ENCODE results near the gene PRDM10. TPM values are rescaled to one million over a fixed set of nuclear protein-coding genes. Genes with fewer than 3 reads are reported as not detected.

PRDM10 gene
- total and polyA plus RNA-seq, 10 of the 15 experiments (the other 5 are each of a cell fraction or from before 2014, with no cell fraction given), result 0.93 to 6.2 (median 4.1) TPM

DNA sequence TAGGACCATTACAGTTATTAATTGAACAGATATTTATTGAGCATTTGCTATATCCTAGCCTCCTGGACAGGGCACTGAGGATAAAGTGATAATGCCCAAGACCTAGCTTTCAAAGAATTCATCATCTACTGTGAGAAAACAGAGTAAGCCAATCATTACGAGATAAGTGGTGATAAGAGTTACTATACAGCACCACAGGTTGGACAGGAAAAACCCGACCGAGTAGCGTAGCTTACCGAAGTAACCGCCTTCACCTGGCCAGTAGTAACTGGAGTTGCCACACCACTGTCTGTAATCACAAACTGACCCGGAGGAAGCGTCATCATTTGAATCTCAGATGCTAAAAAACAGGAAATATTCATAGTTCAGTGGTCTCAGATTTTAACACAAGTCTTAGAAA, 97.2 kb downstream of the PRDM10 start:
- peaks cover 1 to 3% of the 10 kb centered on the region in 2 experiments; a peak in 2 of 4 replicates for H3K36me3 ChIP-seq (ENCODE audit: control insufficient read depth in 2 of 2, insufficient read depth in 2 of 2, low read length in 1 of 2)

More for the DNA sequence above, 97.2 kb downstream of the PRDM10 start:
- no TSS peak for BruUV-seq (replicated peaks)
- intact Hi-C loops (cut with micrococcal nuclease; ENCODE audit: unreplicated experiment) (no loop called here), in situ Hi-C loops (cut with MboI) (no loop called here)
- POLR2A ChIA-PET, result interaction anchor here (0.7 kb wide), 1 partner anchor 725 kb away, joined by 3 read pairs; no protein-coding TSS in a partner anchor
- Histone ChIP-seq H3K27ac (ENCODE audit: control insufficient read depth, insufficient read depth) (no peak overlapping the region), H2AFZ (ENCODE audit: control insufficient read depth, low read depth, low read length) (no peak overlapping the region), H3K9me3 (replicated peaks; ENCODE audit: control insufficient read depth, insufficient read depth, low read length) (no peaks in the 10 kb centered on the region), H3K27me3 (replicated peaks in 1 of 2; ENCODE audit: control insufficient read depth in 2 of 2, insufficient read depth in 2 of 2, low read length in 1 of 2) (no peaks in the 10 kb centered on the region), H3K4me2 (ENCODE audit: control insufficient read depth, insufficient read depth) (no peak overlapping the region), H4K20me1 (ENCODE audit: control insufficient read depth, insufficient read depth) (no peaks in the 10 kb centered on the region), H3K4me3 (no peak overlapping the region), H3K79me2 (ENCODE audit: control insufficient read depth, insufficient read depth, low read length) (no peaks in the 10 kb centered on the region), H3K9ac (ENCODE audit: control insufficient read depth, insufficient read depth, low read length) (no peak overlapping the region), H3K4me1 (ENCODE audit: control insufficient read depth, insufficient read depth, low read length) (no peaks in the 10 kb centered on the region)
- RAD21 ChIA-PET (ENCODE audit: unreplicated experiment), result no interaction called here
- ATAC-seq (no peak), FAIRE-seq (no peak), DNase-seq (ENCODE audit: low read depth, low spot score) (no peak)
- TF ChIP-seq KAT2A (conservative IDR thresholded peaks at IDR 0.05; ENCODE audit: control insufficient read depth, low read depth, low read length) (no peak), SUZ12 (IDR thresholded peaks at IDR 0.05; ENCODE audit: unreplicated experiment) (no peak), RELA (IDR thresholded peaks at IDR 0.05; ENCODE audit: borderline replicate concordance, partially characterized antibody) (no peak), MEF2A (IDR thresholded peaks at IDR 0.05; ENCODE audit: insufficient read depth, low read depth, low read length) (no peak), KDM1A (IDR thresholded peaks at IDR 0.05; ENCODE audit: borderline replicate concordance) (no peak), SP1 (IDR thresholded peaks at IDR 0.05; ENCODE audit: low read depth, low read length) (no peak), EGR1 (IDR thresholded peaks at IDR 0.05; ENCODE audit: borderline replicate concordance in 1 of 2, low read depth in 2 of 2, low read length in 2 of 2) (no peak), DPF2 (IDR thresholded peaks at IDR 0.05) (no peak), ZNF207 (IDR thresholded peaks at IDR 0.05; ENCODE audit: borderline replicate concordance) (no peak), CBX5 (IDR thresholded peaks at IDR 0.05; ENCODE audit: low read depth) (no peak), MXI1 (IDR thresholded peaks at IDR 0.05; ENCODE audit: low read depth, low read length) (no peak)
- TF ChIP-seq, protein P1, sequence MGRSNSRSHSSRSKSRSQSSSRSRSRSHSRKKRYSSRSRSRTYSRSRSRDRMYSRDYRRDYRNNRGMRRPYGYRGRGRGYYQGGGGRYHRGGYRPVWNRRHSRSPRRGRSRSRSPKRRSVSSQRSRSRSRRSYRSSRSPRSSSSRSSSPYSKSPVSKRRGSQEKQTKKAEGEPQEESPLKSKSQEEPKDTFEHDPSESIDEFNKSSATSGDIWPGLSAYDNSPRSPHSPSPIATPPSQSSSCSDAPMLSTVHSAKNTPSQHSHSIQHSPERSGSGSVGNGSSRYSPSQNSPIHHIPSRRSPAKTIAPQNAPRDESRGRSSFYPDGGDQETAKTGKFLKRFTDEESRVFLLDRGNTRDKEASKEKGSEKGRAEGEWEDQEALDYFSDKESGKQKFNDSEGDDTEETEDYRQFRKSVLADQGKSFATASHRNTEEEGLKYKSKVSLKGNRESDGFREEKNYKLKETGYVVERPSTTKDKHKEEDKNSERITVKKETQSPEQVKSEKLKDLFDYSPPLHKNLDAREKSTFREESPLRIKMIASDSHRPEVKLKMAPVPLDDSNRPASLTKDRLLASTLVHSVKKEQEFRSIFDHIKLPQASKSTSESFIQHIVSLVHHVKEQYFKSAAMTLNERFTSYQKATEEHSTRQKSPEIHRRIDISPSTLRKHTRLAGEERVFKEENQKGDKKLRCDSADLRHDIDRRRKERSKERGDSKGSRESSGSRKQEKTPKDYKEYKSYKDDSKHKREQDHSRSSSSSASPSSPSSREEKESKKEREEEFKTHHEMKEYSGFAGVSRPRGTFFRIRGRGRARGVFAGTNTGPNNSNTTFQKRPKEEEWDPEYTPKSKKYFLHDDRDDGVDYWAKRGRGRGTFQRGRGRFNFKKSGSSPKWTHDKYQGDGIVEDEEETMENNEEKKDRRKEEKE (IDR thresholded peaks at IDR 0.05), result no peak
- TF ChIP-seq, protein P2, sequence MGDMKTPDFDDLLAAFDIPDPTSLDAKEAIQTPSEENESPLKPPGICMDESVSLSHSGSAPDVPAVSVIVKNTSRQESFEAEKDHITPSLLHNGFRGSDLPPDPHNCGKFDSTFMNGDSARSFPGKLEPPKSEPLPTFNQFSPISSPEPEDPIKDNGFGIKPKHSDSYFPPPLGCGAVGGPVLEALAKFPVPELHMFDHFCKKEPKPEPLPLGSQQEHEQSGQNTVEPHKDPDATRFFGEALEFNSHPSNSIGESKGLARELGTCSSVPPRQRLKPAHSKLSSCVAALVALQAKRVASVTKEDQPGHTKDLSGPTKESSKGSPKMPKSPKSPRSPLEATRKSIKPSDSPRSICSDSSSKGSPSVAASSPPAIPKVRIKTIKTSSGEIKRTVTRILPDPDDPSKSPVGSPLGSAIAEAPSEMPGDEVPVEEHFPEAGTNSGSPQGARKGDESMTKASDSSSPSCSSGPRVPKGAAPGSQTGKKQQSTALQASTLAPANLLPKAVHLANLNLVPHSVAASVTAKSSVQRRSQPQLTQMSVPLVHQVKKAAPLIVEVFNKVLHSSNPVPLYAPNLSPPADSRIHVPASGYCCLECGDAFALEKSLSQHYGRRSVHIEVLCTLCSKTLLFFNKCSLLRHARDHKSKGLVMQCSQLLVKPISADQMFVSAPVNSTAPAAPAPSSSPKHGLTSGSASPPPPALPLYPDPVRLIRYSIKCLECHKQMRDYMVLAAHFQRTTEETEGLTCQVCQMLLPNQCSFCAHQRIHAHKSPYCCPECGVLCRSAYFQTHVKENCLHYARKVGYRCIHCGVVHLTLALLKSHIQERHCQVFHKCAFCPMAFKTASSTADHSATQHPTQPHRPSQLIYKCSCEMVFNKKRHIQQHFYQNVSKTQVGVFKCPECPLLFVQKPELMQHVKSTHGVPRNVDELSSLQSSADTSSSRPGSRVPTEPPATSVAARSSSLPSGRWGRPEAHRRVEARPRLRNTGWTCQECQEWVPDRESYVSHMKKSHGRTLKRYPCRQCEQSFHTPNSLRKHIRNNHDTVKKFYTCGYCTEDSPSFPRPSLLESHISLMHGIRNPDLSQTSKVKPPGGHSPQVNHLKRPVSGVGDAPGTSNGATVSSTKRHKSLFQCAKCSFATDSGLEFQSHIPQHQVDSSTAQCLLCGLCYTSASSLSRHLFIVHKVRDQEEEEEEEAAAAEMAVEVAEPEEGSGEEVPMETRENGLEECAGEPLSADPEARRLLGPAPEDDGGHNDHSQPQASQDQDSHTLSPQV (IDR thresholded peaks at IDR 0.05), result no peak
- SMC1A ChIA-PET (ENCODE audit: uncharacterized antibody, unreplicated experiment), result interaction anchor here (0.6 kb wide), 1 partner anchor 1063 kb away, joined by 3 read pairs; no protein-coding TSS in a partner anchor
- CTCF ChIA-PET, result interaction anchor here (1.0 kb wide), 1 partner anchor 18 kb away, joined by 3 read pairs; no protein-coding TSS in a partner anchor
- WGBS (ENCODE audit: insufficient coverage, insufficient replicate concordance, low lambda C conversion rate, missing lambda C conversion rate), result 79% methylated on average over 8 of the region's 8 CpGs

All from GM12878 (cell line).